ENCODE measurements around the gene WDTC1. TPM values are rescaled to one million over a fixed set of nuclear protein-coding genes. Genes with fewer than 3 reads are reported as not detected.

The WDTC1 gene
- total RNA-seq, 2 experiments from 2014 or later = 32.2 to 33.3 TPM

- Mint-ChIP-seq H3K4me3 (no peak overlapping the region), H3K4me1 (peaks cover 5% of the 10 kb centered on the region), H3K9me3 (no peaks in the 10 kb centered on the region), H3K27me3 (no peaks in the 10 kb centered on the region), H3K27ac (no peak overlapping the region), H3K36me3 (ENCODE audit: low read depth) (peaks cover 6% of the 10 kb centered on the region)
- ChIA-PET POLR2A (no interaction called here), CTCF (interaction anchor here (1.0 to 7.5 kb wide), 19 partner anchors 9 to 308 kb away, joined by 3 to 112 read pairs (median 5); partner anchors contain the start of gene MAP3K6)
- DNase-seq = no peak
These were observed 63.5 kb downstream of the WDTC1 start for GRCh38 chr1:27297903-27298302.

- H3K9me3 Mint-ChIP-seq = no peaks in the 10 kb centered on the region
- DNase-seq = no peak
- H3K4me3 Mint-ChIP-seq = no peak overlapping the region
- POLR2A ChIA-PET = no interaction called here
- peaks cover 3% of the 10 kb centered on the region for H3K36me3 Mint-ChIP-seq (ENCODE audit: low read depth)
- no peak overlapping the region for H3K27ac Mint-ChIP-seq
- CTCF ChIA-PET = interaction anchor here (0.9 to 7.5 kb wide), 14 partner anchors 11 to 313 kb away, joined by 3 to 112 read pairs (median 6); partner anchors contain the start of genes GPR3 and MAP3K6
- no peaks in the 10 kb centered on the region for H3K27me3 Mint-ChIP-seq
- H3K4me1 Mint-ChIP-seq = peaks cover 5% of the 10 kb centered on the region
These were observed 64.4 kb downstream of the WDTC1 start for GRCh38 chr1:27298632-27299384.

GRCh38 chr1:27299385-27300271, 65.2 kb downstream of the WDTC1 start:
- H3K9me3 Mint-ChIP-seq = no peaks in the 10 kb centered on the region
- no peak overlapping the region for H3K27ac Mint-ChIP-seq
- H3K36me3 Mint-ChIP-seq (ENCODE audit: low read depth) = peaks cover 3% of the 10 kb centered on the region
- no peak overlapping the region for H3K4me3 Mint-ChIP-seq
- no peaks in the 10 kb centered on the region for H3K27me3 Mint-ChIP-seq
- H3K4me1 Mint-ChIP-seq = peaks cover 5% of the 10 kb centered on the region
- ChIA-PET CTCF (interaction anchor here (0.8 to 7.5 kb wide), 24 partner anchors 11 to 312 kb away, joined by 3 to 112 read pairs (median 5); partner anchors contain the start of genes AHDC1, GPR3 and MAP3K6), POLR2A (no interaction called here)
- no peak for DNase-seq

- Mint-ChIP-seq H3K4me3 (no peak overlapping the region), H3K27me3 (no peaks in the 10 kb centered on the region), H3K9me3 (no peaks in the 10 kb centered on the region), H3K36me3 (ENCODE audit: low read depth) (peaks cover 3% of the 10 kb centered on the region), H3K4me1 (peaks cover 5% of the 10 kb centered on the region), H3K27ac (no peak overlapping the region)
- DNase-seq = peak; percentile 75
- ChIA-PET CTCF (interaction anchor here (0.6 to 7.5 kb wide), 33 partner anchors 8 to 311 kb away, joined by 3 to 112 read pairs (median 5); partner anchors contain the start of genes AHDC1, GPR3 and MAP3K6), POLR2A (no interaction called here)
These were observed 66.1 kb downstream of the WDTC1 start for GRCh38 chr1:27300341-27301051.

GRCh38 chr1:27301052-27301422, 66.6 kb downstream of the WDTC1 start:
- Mint-ChIP-seq H3K27me3 (no peaks in the 10 kb centered on the region), H3K36me3 (ENCODE audit: low read depth) (peaks cover 3% of the 10 kb centered on the region), H3K4me3 (no peak overlapping the region), H3K27ac (no peak overlapping the region), H3K4me1 (peaks cover 5% of the 10 kb centered on the region), H3K9me3 (no peaks in the 10 kb centered on the region)
- ChIA-PET CTCF (interaction anchor here (0.6 to 7.5 kb wide), 28 partner anchors 8 to 320 kb away, joined by 3 to 112 read pairs (median 6); partner anchors contain the start of genes GPR3 and MAP3K6), POLR2A (no interaction called here)
- no peak for DNase-seq

- Mint-ChIP-seq H3K4me1 (peaks cover 1% of the 10 kb centered on the region), H3K27ac (no peak overlapping the region), H3K27me3 (no peaks in the 10 kb centered on the region), H3K9me3 (no peaks in the 10 kb centered on the region), H3K36me3 (ENCODE audit: low read depth) (peaks cover 3% of the 10 kb centered on the region), H3K4me3 (no peak overlapping the region)
- ChIA-PET POLR2A (interaction anchor here (0.6 kb wide), 1 partner anchor 64 kb away, joined by 3 read pairs; no protein-coding TSS in a partner anchor), CTCF (interaction anchor here (0.6 to 7.5 kb wide), 20 partner anchors 8 to 671 kb away, joined by 3 to 112 read pairs (median 4); partner anchors contain the start of genes GPR3 and MAP3K6)
- DNase-seq = no peak
These were observed 67.3 kb downstream of the WDTC1 start for GRCh38 chr1:27301582-27302199.

- ChIA-PET POLR2A (no interaction called here), CTCF (interaction anchor here (0.7 to 7.5 kb wide), 13 partner anchors 9 to 670 kb away, joined by 3 to 112 read pairs (median 5); partner anchors contain the start of genes GPR3 and MAP3K6)
- Mint-ChIP-seq H3K4me1 (peaks cover 1% of the 10 kb centered on the region), H3K36me3 (ENCODE audit: low read depth) (peaks cover 3% of the 10 kb centered on the region), H3K4me3 (no peak overlapping the region), H3K27me3 (no peaks in the 10 kb centered on the region), H3K27ac (no peak overlapping the region), H3K9me3 (no peaks in the 10 kb centered on the region)
- no peak for DNase-seq
These were observed 68.2 kb downstream of the WDTC1 start for GRCh38 chr1:27302612-27303011.

- CTCF ChIA-PET = interaction anchor here (1.2 to 5.3 kb wide), 6 partner anchors 54 to 306 kb away, joined by 3 to 33 read pairs (median 7); partner anchors contain the start of gene MAP3K6
- peaks cover 1% of the 10 kb centered on the region for H3K4me1 Mint-ChIP-seq
- H3K36me3 Mint-ChIP-seq (ENCODE audit: low read depth) = peaks cover 3% of the 10 kb centered on the region
- POLR2A ChIA-PET = no interaction called here
- DNase-seq = no peak
- no peak overlapping the region for H3K27ac Mint-ChIP-seq
- H3K9me3 Mint-ChIP-seq = no peaks in the 10 kb centered on the region
- no peak overlapping the region for H3K4me3 Mint-ChIP-seq
- H3K27me3 Mint-ChIP-seq = no peaks in the 10 kb centered on the region
These were observed 69.1 kb downstream of the WDTC1 start for GRCh38 chr1:27303509-27303908.

GRCh38 chr1:27306071-27306470, 71.6 kb downstream of the WDTC1 start:
- Mint-ChIP-seq H3K27me3 (no peaks in the 10 kb centered on the region), H3K4me1 (no peaks in the 10 kb centered on the region), H3K4me3 (no peak overlapping the region), H3K36me3 (ENCODE audit: low read depth) (peaks cover 3% of the 10 kb centered on the region), H3K27ac (no peak overlapping the region), H3K9me3 (no peaks in the 10 kb centered on the region)
- CTCF ChIA-PET = interaction anchor here (0.5 to 2.6 kb wide), 5 partner anchors 10 to 474 kb away, joined by 3 to 12 read pairs (median 5); partner anchors contain the start of gene MAP3K6
- POLR2A ChIA-PET = no interaction called here
- no peak for DNase-seq

GRCh38 chr1:27306892-27307761, 72.7 kb downstream of the WDTC1 start:
- DNase-seq = no peak
- Mint-ChIP-seq H3K9me3 (no peaks in the 10 kb centered on the region), H3K36me3 (ENCODE audit: low read depth) (peaks cover 2% of the 10 kb centered on the region), H3K4me3 (no peak overlapping the region), H3K4me1 (no peaks in the 10 kb centered on the region), H3K27ac (no peak overlapping the region), H3K27me3 (no peaks in the 10 kb centered on the region)
- ChIA-PET CTCF (interaction anchor here (0.6 to 2.6 kb wide), 9 partner anchors 11 to 784 kb away, joined by 3 to 12 read pairs (median 3); partner anchors contain the start of genes CD164L2 and MAP3K6), POLR2A (no interaction called here)

Measured in activated CD4-positive, alpha-beta T cell treated with anti-CD3 and anti-CD28 coated beads, Interleukin-2, amount 10 ng/mL, durations not matched to agents 7 days and 5 days (primary cell).